K562 (cell line): ENCODE results near the gene NTRK1. TPM values are rescaled to one million over a fixed set of nuclear protein-coding genes. Genes with fewer than 3 reads are reported as not detected.

Experiments used
- ARID2 ChIP-seq: fragments of 450-650 bp; IDR thresholded peaks from 2 replicates; pipeline ENCODE4 v1.6.1; 2017; ENCODE audit warnings: antibody characterized with exemption, mild to moderate bottlenecking
- CCNT2 ChIP-seq: IDR thresholded peaks from 2 replicates; pipeline ENCODE4 v1.6.1; 2011; ENCODE audit warnings: borderline replicate concordance, low read depth, mild to moderate bottlenecking, moderate library complexity, mixed read lengths, low read length; ENCODE audit not compliant: insufficient read length; ENCODE audit errors: extremely low read depth
- ETV5 ChIP-seq: sonication (generic); formaldehyde crosslinking; IDR thresholded peaks from 2 replicates; pipeline ENCODE4 v1.4.0; 2020; ENCODE audit warnings: low read depth, mild to moderate bottlenecking, missing genetic modification reagents
- KLF16 ChIP-seq: IDR thresholded peaks from 2 replicates; pipeline ENCODE4 v1.6.1; 2016; ENCODE audit warnings: antibody characterized with exemption
- MLLT1 ChIP-seq, 2 experiments: fragments of 450-650 bp; IDR thresholded peaks; 2 replicates each; pipeline ENCODE4 v1.6.1; 2016
- MYNN ChIP-seq, 2 experiments: sonication (generic); formaldehyde crosslinking in 1 of 2; IDR thresholded peaks; 2 replicates each; pipeline versions ENCODE4 v1.5.0 to v1.6.1; 2016 to 2020; ENCODE audit warnings: antibody characterized with exemption in 1 of 2, missing genetic modification reagents in 1 of 2
- RBM17 ChIP-seq: fragments of 200-400 bp; formaldehyde crosslinking; IDR thresholded peaks from 2 replicates; pipeline ENCODE4 v1.6.1; 2017; ENCODE audit warnings: low read depth, mild to moderate bottlenecking, low read length, borderline replicate concordance
- RBM39 ChIP-seq: fragments of 200-400 bp; formaldehyde crosslinking; optimal IDR thresholded peaks from 2 replicates; pipeline ENCODE3; 2018; ENCODE audit warnings: low read depth, low read length
- TCF3 ChIP-seq: sonication (generic); formaldehyde crosslinking; IDR thresholded peaks from 2 replicates; pipeline ENCODE4 v1.4.0; 2020; ENCODE audit warnings: mild to moderate bottlenecking, missing genetic modification reagents
- UBTF ChIP-seq, 2 experiments: IDR thresholded peaks; 2 replicates each; pipeline ENCODE4 v1.6.1; 2012; ENCODE audit warnings: improper control_type of control experiment in 2 of 2, low read depth in 2 of 2, low read length in 2 of 2, borderline replicate concordance in 1 of 2
- ZNF140 ChIP-seq: fragments of 250-450 bp; sonication (Bioruptor Pico); IDR thresholded peaks from 2 replicates; pipeline ENCODE4 v1.8.0; 2021; ENCODE audit warnings: moderate library complexity, mild to moderate bottlenecking, inconsistent platforms
- ZNF79 ChIP-seq: fragments of 250-450 bp; sonication (Bioruptor Pico); IDR thresholded peaks from 2 replicates; pipeline ENCODE4 v1.4.0; 2020; ENCODE audit warnings: low read depth, mild to moderate bottlenecking, moderate library complexity
- polyA plus RNA-seq, 8 experiments: library from polyadenylated mRNA; depleted of rRNA in 4 of 8; stranded (reverse) in 5 of 8; unstranded in 3 of 8; fragments of >200 nt; fragmentation: Nextera tagmentation in 2 of 8; fragmentation: Illumina TruSeq in 1 of 8; extraction: Ambion mirVana in 2 of 8; extraction: Trizol in 1 of 8; gene quantifications; 2 replicates each; pipeline versions ENCODE4 v1.2.1 to v1.2.3, GENCODE V29; 2011 to 2014; ENCODE audit warnings: inconsistent platforms in 1 of 8, missing spikeins in 1 of 8
- total RNA-seq, 7 experiments: library from RNA; depleted of rRNA in 6 of 7; stranded (reverse); fragments of >200 nt in 6 of 7; fragmentation: Illumina TruSeq in 2 of 7; extraction: Trizol in 2 of 7; gene quantifications; 2 replicates each; pipeline versions ENCODE4 v1.2.1 to v1.2.3, GENCODE V29; 2011 to 2021; ENCODE audit warnings: low replicate concordance in 1 of 7
- TF ChIP-seq, protein P1 (sequence below): fragments of 250-450 bp; sonication (Bioruptor Pico); IDR thresholded peaks from 2 replicates; pipeline ENCODE4 v1.8.0; 2022; ENCODE audit warnings: moderate library complexity, mild to moderate bottlenecking, inconsistent platforms
- TF ChIP-seq, protein P2 (sequence below): fragments of 250-450 bp; sonication (Bioruptor Pico); IDR thresholded peaks from 2 replicates; pipeline ENCODE4 v1.4.0; 2020; ENCODE audit warnings: borderline replicate concordance
- TF ChIP-seq, protein P3 (sequence below): sonication (generic); formaldehyde crosslinking; IDR thresholded peaks from 2 replicates; pipeline ENCODE4 v1.8.0; 2022; ENCODE audit warnings: mild to moderate bottlenecking, missing genetic modification reagents
- TF ChIP-seq, protein P4 (sequence below): fragments of 250-450 bp; sonication (Bioruptor Pico); IDR thresholded peaks from 2 replicates; pipeline ENCODE4 v1.4.0; 2020
- TF ChIP-seq, protein P5 (sequence below): sonication (generic); formaldehyde crosslinking; IDR thresholded peaks from 2 replicates; pipeline ENCODE4 v1.9.0; 2022; ENCODE audit warnings: mild to moderate bottlenecking, missing genetic modification reagents

NTRK1 gene
- total and polyA plus RNA-seq, 9 of the 15 experiments (the other 6 are each of a cell fraction or from before 2014, with no cell fraction given): 0.46 to 30.0 (median 7.9) TPM

- peak; percentile 41 to 80; a peak in 2 of 4 replicates for TF ChIP-seq UBTF (IDR thresholded peaks at IDR 0.05; ENCODE audit: borderline replicate concordance in 1 of 2, low read depth in 2 of 2, low read length in 2 of 2)
- no peak for TF ChIP-seq RBM17
- peak; percentile 68 for TF ChIP-seq KLF16
- TF ChIP-seq, protein P1, sequence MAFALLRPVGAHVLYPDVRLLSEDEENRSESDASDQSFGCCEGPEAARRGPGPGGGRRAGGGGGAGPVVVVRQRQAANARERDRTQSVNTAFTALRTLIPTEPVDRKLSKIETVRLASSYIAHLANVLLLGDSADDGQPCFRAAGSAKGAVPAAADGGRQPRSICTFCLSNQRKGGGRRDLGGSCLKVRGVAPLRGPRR (CRISPR knock-in tag): no peak
- 0 out of 2 replicates have a peak, but pooled peaks have one; percentile 45 for TF ChIP-seq TCF3 (CRISPR knock-in tag)
- TF ChIP-seq RBM39: no peak
- TF ChIP-seq CCNT2: peak; percentile 89
- TF ChIP-seq MYNN (IDR thresholded peaks at IDR 0.05): peak; percentile 56; the same call in 1 of the 2 replicates
- TF ChIP-seq MYNN (CRISPR knock-in tag; IDR thresholded peaks at IDR 0.05): no peak
- TF ChIP-seq, protein P2, sequence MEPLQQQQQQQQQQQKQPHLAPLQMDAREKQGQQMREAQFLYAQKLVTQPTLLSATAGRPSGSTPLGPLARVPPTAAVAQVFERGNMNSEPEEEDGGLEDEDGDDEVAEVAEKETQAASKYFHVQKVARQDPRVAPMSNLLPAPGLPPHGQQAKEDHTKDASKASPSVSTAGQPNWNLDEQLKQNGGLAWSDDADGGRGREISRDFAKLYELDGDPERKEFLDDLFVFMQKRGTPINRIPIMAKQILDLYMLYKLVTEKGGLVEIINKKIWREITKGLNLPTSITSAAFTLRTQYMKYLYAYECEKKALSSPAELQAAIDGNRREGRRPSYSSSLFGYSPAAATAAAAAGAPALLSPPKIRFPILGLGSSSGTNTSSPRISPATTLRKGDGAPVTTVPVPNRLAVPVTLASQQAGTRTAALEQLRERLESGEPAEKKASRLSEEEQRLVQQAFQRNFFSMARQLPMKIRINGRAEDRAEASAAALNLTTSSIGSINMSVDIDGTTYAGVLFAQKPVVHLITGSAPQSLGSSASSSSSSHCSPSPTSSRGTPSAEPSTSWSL: no peak
- peak; percentile 86; the same call in 1 of the 2 replicates for TF ChIP-seq ARID2
- TF ChIP-seq, protein P3, sequence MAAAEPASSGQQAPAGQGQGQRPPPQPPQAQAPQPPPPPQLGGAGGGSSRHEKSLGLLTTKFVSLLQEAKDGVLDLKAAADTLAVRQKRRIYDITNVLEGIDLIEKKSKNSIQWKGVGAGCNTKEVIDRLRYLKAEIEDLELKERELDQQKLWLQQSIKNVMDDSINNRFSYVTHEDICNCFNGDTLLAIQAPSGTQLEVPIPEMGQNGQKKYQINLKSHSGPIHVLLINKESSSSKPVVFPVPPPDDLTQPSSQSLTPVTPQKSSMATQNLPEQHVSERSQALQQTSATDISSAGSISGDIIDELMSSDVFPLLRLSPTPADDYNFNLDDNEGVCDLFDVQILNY (CRISPR knock-in tag): 0 out of 2 replicates have a peak, but pooled peaks have one; percentile 34
- no peak for TF ChIP-seq ZNF79 (CRISPR knock-in tag)
- peak in 1 of 2 experiments; percentile 67; a peak in 1 of 4 replicates for TF ChIP-seq MLLT1 (IDR thresholded peaks at IDR 0.05)
- TF ChIP-seq ETV5: peak; percentile 65
- TF ChIP-seq, protein P4, sequence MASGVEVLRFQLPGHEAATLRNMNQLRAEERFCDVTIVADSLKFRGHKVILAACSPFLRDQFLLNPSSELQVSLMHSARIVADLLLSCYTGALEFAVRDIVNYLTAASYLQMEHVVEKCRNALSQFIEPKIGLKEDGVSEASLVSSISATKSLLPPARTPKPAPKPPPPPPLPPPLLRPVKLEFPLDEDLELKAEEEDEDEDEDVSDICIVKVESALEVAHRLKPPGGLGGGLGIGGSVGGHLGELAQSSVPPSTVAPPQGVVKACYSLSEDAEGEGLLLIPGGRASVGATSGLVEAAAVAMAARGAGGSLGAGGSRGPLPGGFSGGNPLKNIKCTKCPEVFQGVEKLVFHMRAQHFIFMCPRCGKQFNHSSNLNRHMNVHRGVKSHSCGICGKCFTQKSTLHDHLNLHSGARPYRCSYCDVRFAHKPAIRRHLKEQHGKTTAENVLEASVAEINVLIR (CRISPR knock-in tag): no peak
- TF ChIP-seq ZNF140 (CRISPR knock-in tag): no peak
- TF ChIP-seq, protein P5, sequence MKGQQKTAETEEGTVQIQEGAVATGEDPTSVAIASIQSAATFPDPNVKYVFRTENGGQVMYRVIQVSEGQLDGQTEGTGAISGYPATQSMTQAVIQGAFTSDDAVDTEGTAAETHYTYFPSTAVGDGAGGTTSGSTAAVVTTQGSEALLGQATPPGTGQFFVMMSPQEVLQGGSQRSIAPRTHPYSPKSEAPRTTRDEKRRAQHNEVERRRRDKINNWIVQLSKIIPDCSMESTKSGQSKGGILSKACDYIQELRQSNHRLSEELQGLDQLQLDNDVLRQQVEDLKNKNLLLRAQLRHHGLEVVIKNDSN (CRISPR knock-in tag): peak; percentile 52; the same call in 1 of the 2 replicates
These were observed 59.8 kb downstream of the NTRK1 start, which contains the start of gene LRRC71 (continued) for GRCh38 chr1:156920233-156921052.
